OCI-LY7 (cell line): ENCODE data around the gene RHO.

Experiments
- CTCF ChIP-seq: fragments of 200-600 bp; sonication (generic); conservative IDR thresholded peaks from 2 replicates; pipeline ENCODE4 v1.5.1; 2014; ENCODE audit warnings: mild to moderate bottlenecking, antibody characterized with exemption, low read length, moderate library complexity, mixed read lengths
- EZH2phosphoT487 ChIP-seq: fragments of 200-600 bp; sonication (generic); IDR thresholded peaks from 2 replicates; pipeline ENCODE4 v1.6.1; 2018; ENCODE audit warnings: low read depth, borderline replicate concordance, mild to moderate bottlenecking, mixed run types, antibody characterized with exemption, low read length, moderate library complexity, mixed read lengths

GRCh38 chr3:129520960-129521359, 7.5 kb upstream of the RHO start:
- TF ChIP-seq CTCF = no peak
- TF ChIP-seq EZH2phosphoT487 = no peak
